ENCODE results near the gene PDCD1LG2. TPM values are rescaled to one million over a fixed set of nuclear protein-coding genes. Genes with fewer than 3 reads are reported as not detected.
"Not testable (repeated sequence)": the region's sequence is repeated elsewhere in the genome, so short reads cannot be mapped to it uniquely, and the experiment has no call there.

Gene PDCD1LG2
- total RNA-seq, 1 donor from 2014 or later, result 9.0 TPM

DNA sequence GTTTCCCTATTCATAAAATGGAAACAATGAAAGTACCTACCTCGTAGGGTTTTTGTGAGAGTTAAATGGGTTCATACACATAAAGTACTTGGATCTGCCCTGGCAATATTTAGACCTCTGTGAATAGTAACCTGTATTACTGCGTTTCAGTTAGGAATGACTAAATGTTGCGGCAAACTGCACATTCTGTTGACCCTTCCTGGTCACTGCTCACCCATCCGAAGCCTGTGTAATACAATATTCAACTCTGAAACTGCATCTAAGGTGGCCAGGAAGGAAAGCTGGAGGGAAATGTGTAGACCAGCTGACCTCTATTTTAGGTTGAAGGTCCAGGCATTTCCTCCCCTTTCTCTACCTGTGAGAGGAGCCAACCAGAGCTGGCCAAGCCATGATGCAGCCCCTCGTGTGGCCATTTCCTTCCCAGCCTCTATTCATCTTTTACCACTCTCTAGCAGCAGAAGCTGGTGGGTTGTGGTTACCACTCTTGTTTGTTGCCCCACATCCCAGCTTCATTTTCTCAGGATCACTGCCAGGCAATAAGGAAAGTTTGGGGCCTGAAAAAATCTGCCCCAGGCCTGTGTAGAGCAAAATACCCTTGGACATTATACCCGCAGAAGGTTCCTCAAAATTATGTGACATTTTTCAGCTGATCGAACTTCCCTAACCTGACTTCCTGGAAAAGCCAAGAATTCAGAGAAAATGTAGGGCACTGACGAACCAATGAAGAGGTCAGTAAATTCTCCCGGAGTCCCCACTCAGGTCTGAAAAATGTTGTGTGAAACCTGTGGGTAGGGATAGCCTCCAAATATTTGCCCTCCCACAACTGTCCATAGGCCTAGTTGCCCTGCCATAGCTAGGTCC is 20.5 kb upstream of the PDCD1LG2 start:
- no peaks in the 10 kb centered on the region for H3K27me3 ChIP-seq (ENCODE audit: low read depth)
- no peaks in the 10 kb centered on the region for H3K9me3 ChIP-seq
- intact Hi-C loops (cut with DNase I), result no loop called here
- no peak overlapping the region for H3K4me3 ChIP-seq
- H3K4me1 ChIP-seq, result peaks cover 24% of the 10 kb centered on the region
- no peak for DNase-seq
- no peaks in the 10 kb centered on the region for H3K36me3 ChIP-seq
- H3K27ac ChIP-seq, result no peak overlapping the region
- peak in 1 of 2 donors; percentile 31 for ATAC-seq
- TF ChIP-seq, protein P1, sequence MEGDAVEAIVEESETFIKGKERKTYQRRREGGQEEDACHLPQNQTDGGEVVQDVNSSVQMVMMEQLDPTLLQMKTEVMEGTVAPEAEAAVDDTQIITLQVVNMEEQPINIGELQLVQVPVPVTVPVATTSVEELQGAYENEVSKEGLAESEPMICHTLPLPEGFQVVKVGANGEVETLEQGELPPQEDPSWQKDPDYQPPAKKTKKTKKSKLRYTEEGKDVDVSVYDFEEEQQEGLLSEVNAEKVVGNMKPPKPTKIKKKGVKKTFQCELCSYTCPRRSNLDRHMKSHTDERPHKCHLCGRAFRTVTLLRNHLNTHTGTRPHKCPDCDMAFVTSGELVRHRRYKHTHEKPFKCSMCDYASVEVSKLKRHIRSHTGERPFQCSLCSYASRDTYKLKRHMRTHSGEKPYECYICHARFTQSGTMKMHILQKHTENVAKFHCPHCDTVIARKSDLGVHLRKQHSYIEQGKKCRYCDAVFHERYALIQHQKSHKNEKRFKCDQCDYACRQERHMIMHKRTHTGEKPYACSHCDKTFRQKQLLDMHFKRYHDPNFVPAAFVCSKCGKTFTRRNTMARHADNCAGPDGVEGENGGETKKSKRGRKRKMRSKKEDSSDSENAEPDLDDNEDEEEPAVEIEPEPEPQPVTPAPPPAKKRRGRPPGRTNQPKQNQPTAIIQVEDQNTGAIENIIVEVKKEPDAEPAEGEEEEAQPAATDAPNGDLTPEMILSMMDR (IDR thresholded peaks at IDR 0.05), result no peak

DNA sequence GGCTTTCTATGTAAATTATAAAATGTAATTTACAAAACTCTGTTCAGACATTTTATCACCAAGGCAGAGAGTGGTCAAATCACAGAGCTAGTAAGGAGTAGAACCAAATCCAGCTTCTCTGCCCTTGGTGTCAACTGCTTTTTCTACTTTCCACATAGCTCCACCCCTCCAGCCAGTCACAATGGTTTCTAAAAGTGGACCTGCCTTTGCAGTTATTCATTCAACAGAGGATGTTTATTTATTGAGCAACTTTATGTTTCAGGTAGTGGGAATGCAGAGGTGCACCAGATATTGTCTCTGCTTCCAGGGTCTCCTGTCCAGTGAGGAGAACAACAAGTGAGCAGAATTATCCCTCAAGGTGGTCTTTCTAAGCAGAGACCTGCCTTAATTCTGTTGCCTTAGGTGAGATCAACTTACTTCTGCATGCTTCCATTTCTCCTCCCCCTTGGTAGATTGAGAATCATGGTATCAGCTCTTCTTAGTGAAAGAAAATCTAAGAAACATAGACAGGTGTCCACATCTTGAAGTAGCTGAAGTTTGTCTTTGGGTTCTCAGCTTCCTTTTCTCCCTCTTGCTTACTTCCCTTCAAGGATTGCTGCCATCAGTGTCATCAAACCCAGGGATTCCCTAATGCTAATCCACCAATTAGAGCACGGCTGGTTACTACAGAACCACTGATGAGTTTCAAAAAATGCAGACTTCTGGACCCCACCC is 17.2 kb upstream of the PDCD1LG2 start:
- no peak overlapping the region for H3K4me3 ChIP-seq
- no peaks in the 10 kb centered on the region for H3K9me3 ChIP-seq
- H3K27ac ChIP-seq, result no peak overlapping the region
- peak in 1 of 2 donors; percentile 9 for ATAC-seq
- DNase-seq, result no peak
- no peaks in the 10 kb centered on the region for H3K36me3 ChIP-seq
- H3K4me1 ChIP-seq, result peaks cover 24% of the 10 kb centered on the region
- no peaks in the 10 kb centered on the region for H3K27me3 ChIP-seq (ENCODE audit: low read depth)
- intact Hi-C loops (cut with DNase I), result no loop called here
- TF ChIP-seq, protein P1 (IDR thresholded peaks at IDR 0.05), result no peak

DNA sequence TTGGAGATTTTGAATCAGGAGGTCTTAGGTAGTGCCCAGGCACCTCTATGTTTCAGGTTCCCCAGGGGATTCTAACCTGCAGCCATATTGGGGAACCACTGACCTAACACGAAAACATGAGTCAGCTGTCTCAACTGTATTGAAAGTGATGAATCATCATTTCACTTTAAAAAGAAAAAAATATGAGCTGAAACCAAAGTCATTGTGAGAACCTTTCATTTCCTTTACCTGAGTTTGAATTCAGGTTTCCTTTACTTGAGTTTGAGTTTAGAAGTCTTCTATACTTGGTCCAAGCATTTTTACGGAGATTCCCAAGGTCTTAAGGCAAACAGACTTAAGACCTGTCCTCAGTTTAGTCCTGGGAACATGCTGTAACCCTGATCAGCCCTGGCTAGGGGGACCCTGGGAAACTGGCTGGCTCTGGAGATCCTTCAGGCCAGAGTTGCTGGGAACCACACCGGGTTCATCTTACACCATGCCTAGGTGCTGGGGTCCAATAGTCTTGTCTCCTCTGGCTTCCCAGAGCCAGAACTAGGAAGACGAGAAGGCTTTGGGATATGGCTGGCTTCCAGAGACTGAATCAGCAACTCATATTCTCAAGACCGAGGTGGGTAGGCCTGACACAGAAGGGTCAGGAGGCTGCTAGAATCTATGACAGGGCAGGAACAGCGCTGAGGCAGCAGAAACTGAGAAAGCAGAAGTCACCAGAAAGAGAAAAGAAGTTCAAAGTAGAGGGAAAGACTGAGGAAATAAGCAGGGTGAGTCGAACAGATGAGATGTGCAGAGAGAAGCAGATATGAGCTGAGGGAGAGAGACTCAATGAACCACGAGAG is 16.4 kb upstream of the PDCD1LG2 start:
- Histone ChIP-seq H3K27ac (peak overlapping the region; percentile 70), H3K4me3 (no peak overlapping the region), H3K36me3 (no peaks in the 10 kb centered on the region), H3K4me1 (peaks cover 24% of the 10 kb centered on the region), H3K9me3 (no peaks in the 10 kb centered on the region), H3K27me3 (ENCODE audit: low read depth) (no peaks in the 10 kb centered on the region)
- TF ChIP-seq, protein P1 (IDR thresholded peaks at IDR 0.05), result no peak
- DNase-seq, result peak; percentile 54
- intact Hi-C loops (cut with DNase I), result no loop called here
- ATAC-seq, result peak; percentile 76 to 83

DNA sequence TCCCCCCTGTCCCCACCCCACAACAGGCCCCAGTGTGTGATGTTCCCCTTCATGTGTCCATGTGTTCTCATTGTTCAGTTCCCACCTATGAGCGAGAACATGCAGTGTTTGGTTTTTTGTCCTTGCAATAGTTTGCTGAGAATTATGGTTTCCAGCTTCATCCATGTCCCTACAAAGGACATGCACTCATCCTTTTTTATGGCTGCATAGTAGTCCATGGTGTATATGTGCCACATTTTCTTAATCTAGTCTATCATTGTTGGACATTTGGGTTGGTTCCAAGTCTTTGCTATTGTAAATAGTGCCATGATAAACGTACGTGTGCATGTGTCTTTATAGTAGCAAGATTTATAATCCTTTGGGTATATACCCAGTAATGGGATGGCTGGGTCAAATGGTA is 15.6 kb upstream of the PDCD1LG2 start:
- H3K4me3 ChIP-seq; H3K36me3 ChIP-seq; H3K27ac ChIP-seq; DNase-seq; ATAC-seq; H3K9me3 ChIP-seq; H3K27me3 ChIP-seq (ENCODE audit: low read depth); intact Hi-C loops (cut with DNase I): not testable (repeated sequence)
- peaks cover 20% of the 10 kb centered on the region for H3K4me1 ChIP-seq

DNA sequence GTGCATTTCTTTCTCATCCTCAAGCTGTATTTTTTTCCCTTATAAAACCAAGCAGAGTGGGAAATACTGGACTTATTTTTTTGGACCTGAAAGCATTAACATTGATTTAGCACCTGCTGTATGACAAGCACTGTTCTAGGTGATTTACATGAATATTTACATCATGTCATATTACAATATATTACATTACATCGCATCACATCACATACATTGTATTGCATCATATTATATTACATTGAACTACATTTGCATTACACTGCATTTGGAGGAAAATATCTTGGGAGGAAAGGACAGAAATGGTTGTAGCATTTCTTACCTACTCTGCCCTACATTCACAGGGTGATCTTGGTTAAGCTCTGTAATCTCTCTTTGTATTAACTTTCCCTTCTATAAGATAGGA is 11.2 kb upstream of the PDCD1LG2 start:
- no peak for DNase-seq
- Histone ChIP-seq H3K4me1 (peaks cover 10% of the 10 kb centered on the region), H3K4me3 (no peak overlapping the region), H3K9me3 (no peaks in the 10 kb centered on the region), H3K36me3 (no peaks in the 10 kb centered on the region), H3K27ac (peak overlapping the region; percentile 76), H3K27me3 (ENCODE audit: low read depth) (no peaks in the 10 kb centered on the region)
- ATAC-seq, result no peak
- intact Hi-C loops (cut with DNase I), result no loop called here
- TF ChIP-seq, protein P1 (IDR thresholded peaks at IDR 0.05), result no peak

Measured in lower lobe of right lung (tissue), 2 donors.